Ectodermal cell (in vitro differentiated cells): ENCODE measurements around the gene SUGCT. TPM values are rescaled to one million over a fixed set of nuclear protein-coding genes. Genes with fewer than 3 reads are reported as not detected.

Experiments
- H3K27ac ChIP-seq: 2 replicates; pipeline ENCODE4 v1.7.0; 2013; ENCODE audit warnings: mild to moderate bottlenecking, low read depth, low read length; ENCODE audit not compliant: insufficient read depth, poor library complexity, severe bottlenecking
- H3K27me3 ChIP-seq: 2 replicates; pipeline ENCODE4 v1.7.0; 2013; ENCODE audit warnings: mild to moderate bottlenecking, low read length; ENCODE audit not compliant: insufficient read depth, control insufficient read depth, poor library complexity, severe bottlenecking
- H3K36me3 ChIP-seq: one replicate; pipeline ENCODE4 v1.7.0; 2013; ENCODE audit warnings: low read length; ENCODE audit not compliant: control insufficient read depth, insufficient read depth
- H3K4me1 ChIP-seq: one replicate; pipeline ENCODE4 v1.7.0; 2013; ENCODE audit warnings: low read length; ENCODE audit not compliant: control insufficient read depth, insufficient read depth
- H3K4me3 ChIP-seq: 2 replicates; pipeline ENCODE4 v1.7.0; 2013; ENCODE audit warnings: low read depth, low read length, control low read depth; ENCODE audit not compliant: insufficient read depth
- H3K9me3 ChIP-seq: 2 replicates; pipeline ENCODE4 v1.7.0; 2013; ENCODE audit warnings: mild to moderate bottlenecking, low read length, moderate library complexity; ENCODE audit not compliant: control insufficient read depth
- WGBS, 2 experiments: methylation state at CpG; one replicate each; pipeline ENCODE4 v1.1.7; 2013; ENCODE audit warnings: missing lambda C conversion rate in 2 of 2; 5-methylcytosine and 5-hydroxymethylcytosine counted together
- polyA plus RNA-seq, 4 experiments: library from polyadenylated mRNA; stranded (reverse); fragments of 50-300 nt; gene quantifications; one replicate each; pipeline ENCODE4 v1.2.3, GENCODE V29; 2013

The SUGCT gene
- polyA plus RNA-seq (2013, experiment 1 of 4): 5.6 TPM
- polyA plus RNA-seq (2013, experiment 2 of 4): 4.9 TPM
- polyA plus RNA-seq (2013, experiment 3 of 4): 6.2 TPM
- 6.0 TPM for polyA plus RNA-seq (2013, experiment 4 of 4)

DNA sequence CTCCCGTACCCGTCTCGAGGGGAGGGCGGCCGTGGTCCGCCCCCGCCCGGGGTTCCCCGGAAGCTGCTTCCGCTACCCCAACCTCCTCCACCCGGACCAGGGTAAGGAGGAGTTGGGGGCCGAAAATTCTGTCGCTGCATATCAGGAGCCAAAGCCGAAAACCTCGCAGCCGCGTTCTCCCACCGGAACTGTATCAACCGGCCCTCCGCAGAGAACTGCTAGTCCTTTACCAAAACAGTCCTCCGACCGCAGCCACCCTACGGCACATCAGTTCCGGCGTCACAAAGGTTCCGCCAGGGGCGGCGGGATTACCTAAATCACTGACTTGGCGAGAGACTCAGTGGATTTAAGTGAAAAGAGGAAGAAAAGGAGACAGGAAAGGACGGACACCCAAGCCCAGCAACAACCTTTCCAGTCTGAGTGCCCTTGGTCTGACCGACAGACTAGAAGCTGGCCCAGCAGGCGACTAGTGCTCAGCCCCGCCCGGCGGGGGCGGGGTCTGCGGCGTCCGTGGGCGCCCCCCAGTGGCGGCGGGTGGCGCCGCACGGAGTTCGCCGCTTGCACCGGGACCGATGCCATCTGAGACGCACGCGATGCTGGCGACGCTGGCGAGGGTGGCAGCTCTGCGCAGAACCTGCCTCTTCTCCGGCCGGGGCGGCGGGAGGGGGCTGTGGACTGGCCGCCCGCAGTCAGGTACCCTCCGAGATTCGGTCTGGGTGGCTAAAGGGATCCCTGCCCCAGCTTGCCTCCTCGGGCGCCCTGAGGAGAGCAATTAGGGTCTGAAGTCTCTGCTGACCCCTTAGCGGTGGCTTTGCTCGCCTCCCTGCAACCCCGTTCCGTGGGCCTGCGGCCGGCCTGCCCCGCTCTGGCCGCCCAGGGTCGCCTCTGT lies at the start of gene SUGCT, which contains the start of gene MPLKIP:
Gene SUGCT (plus strand): TSS at position 578 of the 889 bp plus-strand sequence.
Gene MPLKIP (minus strand): TSS at position 195 of the 889 bp plus-strand sequence. CDS start 55 bp downstream, at position 140.
- Histone ChIP-seq H3K27ac (peak within 1 kb of the TSS; percentile 82), H3K9me3 (no peaks in the 10 kb centered on the region), H3K27me3 (peaks cover 14% of the 10 kb centered on the region), H3K36me3 (no peaks in the 10 kb centered on the region), H3K4me1 (peaks cover 5% of the 10 kb centered on the region), H3K4me3 (peak within 1 kb of the TSS; percentile 96)
- 0 to 1% methylated on average over 75 of the region's 75 CpGs for WGBS, 2 experiments

- Histone ChIP-seq H3K27me3 (no peaks in the 10 kb centered on the region), H3K27ac (no peak overlapping the region), H3K9me3 (no peaks in the 10 kb centered on the region), H3K4me3 (no peak overlapping the region), H3K36me3 (peaks cover 27% of the 10 kb centered on the region), H3K4me1 (no peaks in the 10 kb centered on the region)
- WGBS, 2 experiments: 97 to 100% methylated on average over 1 to 2 of the region's 2 CpGs
Measured at GRCh38 chr7:40092182-40092581, 42.6 kb upstream of the SUGCT start.

GRCh38 chr7:40093631-40094350 lies 41.0 kb upstream of the SUGCT start:
- H3K27me3 ChIP-seq: no peaks in the 10 kb centered on the region
- H3K36me3 ChIP-seq: peaks cover 20% of the 10 kb centered on the region
- no peak overlapping the region for H3K4me3 ChIP-seq
- 94 to 96% methylated on average over 7 of the region's 8 CpGs for WGBS, 2 experiments
- no peaks in the 10 kb centered on the region for H3K9me3 ChIP-seq
- H3K27ac ChIP-seq: no peak overlapping the region
- no peaks in the 10 kb centered on the region for H3K4me1 ChIP-seq

DNA sequence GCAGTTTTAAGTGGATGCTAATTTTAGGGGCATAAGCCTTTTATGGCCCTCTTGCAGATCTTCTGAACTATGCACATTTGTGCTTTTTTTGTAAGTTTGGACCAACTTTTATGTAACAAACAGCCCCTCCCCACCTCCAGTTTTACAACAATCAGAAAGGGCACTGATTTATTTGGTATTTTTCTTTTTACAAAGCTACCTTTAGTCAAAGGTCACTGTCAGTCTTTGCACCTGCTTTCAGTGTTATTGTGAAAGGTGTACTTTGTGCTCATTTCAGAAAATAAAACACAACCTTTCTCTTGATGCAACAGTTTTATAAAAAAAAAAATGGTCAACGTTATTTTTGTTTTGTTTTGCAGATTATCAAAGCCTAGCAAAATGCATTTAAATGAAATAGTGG lies 39.6 kb upstream of the SUGCT start:
- H3K4me1 ChIP-seq: no peaks in the 10 kb centered on the region
- 94 to 100% methylated on average over 1 of the region's 1 CpG for WGBS, 2 experiments
- no peaks in the 10 kb centered on the region for H3K27me3 ChIP-seq
- peaks cover 20% of the 10 kb centered on the region for H3K36me3 ChIP-seq
- H3K27ac ChIP-seq: no peak overlapping the region
- no peaks in the 10 kb centered on the region for H3K9me3 ChIP-seq
- no peak overlapping the region for H3K4me3 ChIP-seq

DNA sequence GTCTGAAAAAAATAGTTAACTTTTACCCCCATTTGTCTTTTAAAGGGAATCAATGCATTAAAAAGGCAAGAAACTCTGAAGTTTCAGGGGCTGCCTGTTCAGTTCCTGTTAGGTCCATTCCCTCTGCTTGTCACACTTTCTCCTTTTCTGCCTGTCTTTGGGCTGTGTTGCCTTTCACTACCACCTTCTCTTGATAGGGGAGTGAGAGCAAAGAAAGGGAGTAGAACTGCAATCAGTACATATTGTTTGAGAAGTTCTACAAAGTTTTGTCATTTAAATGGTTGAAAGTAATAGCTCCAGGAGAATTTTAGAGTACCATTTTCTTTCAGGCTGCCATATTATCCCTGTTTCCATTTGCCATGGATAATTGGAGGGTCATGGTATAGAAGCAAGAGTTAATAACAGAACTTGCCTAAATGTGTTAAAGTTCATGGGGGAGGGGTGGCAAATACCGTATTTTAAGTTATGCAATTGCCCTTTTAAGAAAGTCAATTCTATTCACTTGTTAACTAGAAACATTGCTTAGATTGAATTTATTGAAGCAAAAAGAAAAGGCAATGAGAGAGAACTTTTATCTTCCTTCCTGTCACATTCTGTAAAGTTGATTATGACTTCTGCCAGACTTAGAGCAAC lies 39.0 kb upstream of the SUGCT start:
- Histone ChIP-seq H3K27me3 (no peaks in the 10 kb centered on the region), H3K27ac (no peak overlapping the region), H3K9me3 (no peaks in the 10 kb centered on the region), H3K36me3 (peaks cover 20% of the 10 kb centered on the region), H3K4me1 (no peaks in the 10 kb centered on the region), H3K4me3 (no peak overlapping the region)
- 60% methylated on average over 1 of the region's 1 CpG; no CpG with 5 or more reads in 1 of the 2 experiments for WGBS, 2 experiments

DNA sequence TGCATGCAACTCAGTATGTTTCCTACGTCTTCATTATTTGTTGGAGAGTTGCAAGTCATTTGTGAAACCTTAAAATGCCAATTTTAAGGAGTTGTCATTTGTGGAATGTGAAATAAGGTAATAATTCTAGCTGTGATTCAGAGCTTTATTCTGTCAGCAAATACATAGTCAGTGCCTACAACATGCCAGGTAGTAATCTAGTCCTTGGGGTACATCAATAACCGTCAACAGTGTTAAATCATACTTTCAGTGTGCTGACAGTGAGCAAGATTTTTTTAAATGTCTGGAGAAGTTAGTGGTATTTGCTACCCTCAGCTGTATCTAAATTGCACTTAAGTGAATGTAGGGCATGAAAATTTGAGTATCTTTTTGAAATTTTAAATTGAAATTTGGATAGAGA lies 37.1 kb upstream of the SUGCT start:
- no peaks in the 10 kb centered on the region for H3K4me1 ChIP-seq
- H3K36me3 ChIP-seq: peaks cover 19% of the 10 kb centered on the region
- 83 to 86% methylated on average over 2 of the region's 2 CpGs for WGBS, 2 experiments
- no peaks in the 10 kb centered on the region for H3K9me3 ChIP-seq
- no peaks in the 10 kb centered on the region for H3K27me3 ChIP-seq
- no peak overlapping the region for H3K4me3 ChIP-seq
- no peak overlapping the region for H3K27ac ChIP-seq

DNA sequence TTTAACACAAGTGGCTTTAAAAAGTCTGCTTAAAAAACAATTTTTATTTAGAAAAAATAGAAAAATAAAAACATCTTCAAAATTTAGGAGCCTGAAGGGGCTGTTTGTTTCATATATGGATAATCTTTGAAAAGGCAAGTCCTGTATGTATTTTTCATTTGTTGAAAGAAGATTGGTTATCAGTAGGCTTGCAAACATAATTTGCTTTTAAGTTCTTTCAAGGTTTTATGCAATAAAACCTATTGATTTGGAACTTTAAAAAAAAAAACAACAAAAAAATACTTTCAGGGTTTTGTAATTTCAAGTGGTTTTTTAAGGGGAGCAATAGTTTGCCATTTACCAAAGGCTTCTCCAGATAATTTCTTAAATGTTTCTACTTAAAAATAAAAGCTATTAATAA lies 36.0 kb upstream of the SUGCT start:
- Histone ChIP-seq H3K4me3 (no peak overlapping the region), H3K27me3 (no peaks in the 10 kb centered on the region), H3K27ac (no peak overlapping the region), H3K36me3 (peaks cover 10% of the 10 kb centered on the region), H3K9me3 (no peaks in the 10 kb centered on the region), H3K4me1 (no peaks in the 10 kb centered on the region)

- H3K9me3 ChIP-seq: no peaks in the 10 kb centered on the region
- H3K36me3 ChIP-seq: peaks cover under 1% of the 10 kb centered on the region
- no peak overlapping the region for H3K4me3 ChIP-seq
- no peak overlapping the region for H3K27ac ChIP-seq
- no peaks in the 10 kb centered on the region for H3K27me3 ChIP-seq
- H3K4me1 ChIP-seq: no peaks in the 10 kb centered on the region
- WGBS, 2 experiments: 90 to 94% methylated on average over 3 to 4 of the region's 4 CpGs
Measured at GRCh38 chr7:40099837-40100236, 35.0 kb upstream of the SUGCT start.

DNA sequence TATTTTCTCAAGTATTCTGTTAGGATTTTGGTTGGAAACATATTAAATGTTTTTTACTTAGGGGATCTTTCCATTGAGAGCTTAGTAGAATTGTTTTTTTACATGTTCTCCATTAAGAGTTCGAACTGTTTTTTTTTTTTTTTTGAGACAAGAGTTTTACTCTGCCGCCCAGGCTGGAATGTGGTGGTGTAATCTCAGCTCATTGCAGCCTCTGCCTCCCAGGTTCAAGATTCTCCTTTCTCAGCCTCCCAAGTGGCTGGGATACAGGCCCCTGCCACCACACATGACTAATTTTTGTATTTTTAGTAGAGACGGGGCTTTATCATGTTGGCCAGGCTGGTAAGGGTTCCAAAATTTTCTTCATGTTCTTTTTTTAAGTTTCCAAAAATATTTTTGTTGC lies 33.6 kb upstream of the SUGCT start:
- Histone ChIP-seq H3K27ac (no peak overlapping the region), H3K27me3 (no peaks in the 10 kb centered on the region), H3K9me3 (no peaks in the 10 kb centered on the region), H3K36me3 (no peaks in the 10 kb centered on the region), H3K4me3 (no peak overlapping the region), H3K4me1 (no peaks in the 10 kb centered on the region)
- WGBS, 2 experiments: 83 to 96% methylated on average over 2 to 3 of the region's 3 CpGs

- Histone ChIP-seq H3K27ac (no peak overlapping the region), H3K36me3 (no peaks in the 10 kb centered on the region), H3K4me3 (no peak overlapping the region), H3K27me3 (no peaks in the 10 kb centered on the region), H3K4me1 (no peaks in the 10 kb centered on the region), H3K9me3 (no peaks in the 10 kb centered on the region)
- 90 to 100% methylated on average over 2 of the region's 2 CpGs for WGBS, 2 experiments
Measured at GRCh38 chr7:40102897-40103296, 31.9 kb upstream of the SUGCT start.
